Right ventricle myocardium superior (tissue), 1 donor: ENCODE results near the gene ABCC2. TPM values are rescaled to one million over a fixed set of nuclear protein-coding genes. Genes with fewer than 3 reads are reported as not detected.
A peak's percentile ranks its signal among the peaks of the same experiment; 100 is the strongest.

Experiments used
- ATAC-seq: fragments of 200-7000 bp; cut with Tn5 transposase; one replicate; pipeline ENCODE4 v1.9.1; 2020; ENCODE audit warnings: mild to moderate bottlenecking; ENCODE audit not compliant: poor library complexity
- DNase-seq: peaks from one replicate; pipeline ENCODE4 v3.0.0-alpha.2; 2020
- intact Hi-C: fragments of 100-400 bp; cut with DNase I; formaldehyde crosslinking; loops from one replicate; pipeline ENCODE4 v1.11.2; 2022
- total RNA-seq: library from RNA; stranded (reverse); fragmentation: NEBNext Ultra II Directional; extraction: Animal tissue kit (Norgen Biotek cat#: 25700); gene quantifications from one replicate; pipeline ENCODE4 v1.2.1, GENCODE V29; 2021
- donor health status: DM: no; HTN: yes; CAD: no; lungs with severe emphysema.

The ABCC2 gene
- total RNA-seq, 1 donor from 2014 or later: 0.67 TPM

DNA sequence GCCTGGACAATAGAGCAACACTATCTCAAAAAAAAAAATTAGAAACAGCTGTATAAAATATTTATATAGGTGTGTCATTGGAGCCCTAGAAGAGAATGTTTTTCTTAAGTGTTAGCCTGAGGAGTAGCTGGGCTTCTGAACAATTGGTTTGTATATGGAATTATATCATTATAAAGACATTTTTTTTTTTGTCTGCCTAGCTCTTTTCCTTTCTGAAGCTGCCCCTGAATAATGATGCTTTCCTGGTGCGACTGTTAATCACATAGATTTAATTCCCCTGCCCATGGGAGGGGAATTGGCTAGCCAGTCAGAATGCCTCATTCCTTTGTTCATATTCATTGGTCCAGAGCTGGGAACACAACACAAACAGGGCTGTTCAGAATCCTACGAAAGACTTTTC, 13.9 kb upstream of the ABCC2 start:
- DNase-seq (no peak), ATAC-seq (no peak)
- intact Hi-C loops: no loop called here

DNA sequence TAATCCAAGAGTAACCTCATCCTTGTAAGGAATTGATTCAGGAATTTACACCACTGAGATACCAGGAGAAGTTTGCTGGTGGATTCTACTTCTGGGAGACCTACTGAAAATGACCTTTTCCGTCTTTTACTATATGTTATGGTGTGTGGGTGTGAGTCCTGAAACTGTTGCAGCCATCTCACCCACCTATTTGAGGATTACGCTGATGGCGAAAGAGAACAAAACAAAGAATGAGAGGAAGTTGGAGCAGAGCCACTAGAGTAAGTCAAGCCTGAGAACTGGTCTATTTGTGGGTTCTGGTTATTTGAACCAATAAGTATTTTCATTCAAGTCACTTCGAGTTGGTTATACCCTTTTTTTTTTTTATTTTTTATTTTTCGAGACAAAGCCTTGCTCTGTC, 12.7 kb upstream of the ABCC2 start:
- ATAC-seq (no peak), DNase-seq (no peak)
- intact Hi-C loops: no loop called here

- intact Hi-C loops: no loop called here
- ATAC-seq (no peak), DNase-seq (no peak)
Observed at GRCh38 chr10:99770408-99771045, 11.9 kb upstream of the ABCC2 start.

- intact Hi-C loops: no loop called here
- DNase-seq (no peak), ATAC-seq (no peak)
Observed at GRCh38 chr10:99775850-99776249, 6.6 kb upstream of the ABCC2 start.

DNA sequence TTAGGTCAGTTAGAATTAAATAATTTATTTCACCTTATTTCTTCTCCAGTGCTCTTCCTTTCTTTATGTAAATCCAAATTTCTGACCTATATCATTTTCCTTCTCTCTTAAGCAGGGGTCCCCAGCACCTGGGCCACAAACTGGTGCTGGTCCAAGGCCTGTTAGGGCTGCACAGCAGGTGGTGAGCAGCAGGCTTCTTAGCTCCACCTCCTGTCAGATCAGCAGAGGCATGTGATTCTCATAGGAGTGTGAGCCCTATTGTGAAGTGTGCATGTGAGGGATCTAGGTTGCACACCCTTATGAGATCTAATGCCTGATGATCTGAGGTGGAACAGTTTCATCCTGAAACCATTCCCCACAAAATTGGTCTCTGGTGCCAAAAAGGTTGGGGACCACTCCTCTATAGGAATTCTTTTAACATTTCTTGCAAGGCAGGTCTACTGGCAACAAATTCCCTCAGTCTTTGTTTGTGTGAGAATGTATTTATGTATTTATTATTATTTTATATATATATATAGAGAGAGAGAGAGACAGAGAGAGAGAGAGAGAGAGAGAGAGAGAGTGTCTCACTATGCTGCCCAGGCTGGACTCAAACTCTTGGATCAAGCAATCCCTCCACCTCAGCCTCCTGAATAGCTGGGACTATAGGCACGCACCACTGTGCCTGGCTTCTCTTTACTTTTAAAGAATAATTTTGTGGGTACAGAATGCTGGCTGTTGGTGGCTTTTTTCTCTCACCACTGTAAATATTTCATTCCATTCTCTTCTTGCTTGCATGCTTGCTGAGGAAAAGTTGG, 4.3 kb upstream of the ABCC2 start:
- ATAC-seq (no peak), DNase-seq (no peak)
- intact Hi-C loops: no loop called here

DNA sequence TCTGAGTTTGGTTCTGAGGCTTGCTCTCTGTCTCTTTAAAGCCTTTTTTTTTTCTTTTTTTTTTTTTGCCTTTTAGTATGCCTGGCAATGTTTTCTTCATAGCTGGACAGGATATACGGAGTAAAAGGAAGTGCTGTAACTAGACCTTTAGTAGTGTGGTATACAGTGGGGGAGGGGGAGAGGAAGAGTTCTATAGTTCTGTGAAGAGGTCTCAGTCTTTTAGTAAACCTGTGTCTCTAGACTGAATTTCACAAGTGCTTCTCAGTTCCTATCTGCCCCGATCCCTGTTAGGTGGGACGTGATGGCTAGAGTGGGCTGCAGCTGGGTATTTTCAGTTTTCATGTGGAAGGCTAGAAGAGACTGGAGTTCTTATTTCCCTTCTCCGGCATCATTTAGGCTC, 3.1 kb upstream of the ABCC2 start:
- ATAC-seq (no peak), DNase-seq (no peak)
- intact Hi-C loops: no loop called here

DNA sequence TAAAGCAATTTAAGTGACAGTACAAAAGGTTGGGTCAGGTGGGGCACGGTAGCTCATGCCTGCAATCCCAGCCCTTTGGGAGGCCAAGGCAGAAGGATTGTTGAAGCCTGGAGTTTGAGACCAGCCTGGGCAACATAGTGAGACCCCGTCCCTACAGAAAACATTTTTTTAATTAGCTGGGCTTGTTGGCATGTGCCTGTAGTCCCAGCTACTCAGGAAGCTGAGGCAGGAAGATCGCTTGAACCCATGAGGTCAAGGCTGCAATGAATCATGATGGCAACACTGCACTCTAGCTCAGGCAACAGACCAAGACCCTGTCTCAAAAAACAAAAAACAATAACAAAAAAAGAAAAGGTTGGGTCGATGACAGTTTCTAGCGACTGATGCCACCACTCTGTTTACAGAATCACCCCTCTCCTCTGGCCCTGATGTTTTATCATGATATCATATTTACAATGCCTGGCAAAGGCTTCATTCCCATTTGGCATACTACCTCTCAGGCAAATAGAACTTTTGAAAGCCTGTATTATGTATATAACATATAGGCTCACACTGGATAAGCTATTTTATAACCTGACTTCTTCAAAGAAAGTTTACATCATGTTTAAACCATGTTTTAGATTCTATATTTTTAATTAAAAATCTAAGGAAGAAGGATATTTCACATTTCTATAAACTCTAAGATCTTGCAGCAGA, 558 bp upstream of the ABCC2 start:
- DNase-seq: no peak
- intact Hi-C loops: no loop called here
- no peak for ATAC-seq

- no peak for ATAC-seq
- intact Hi-C loops: no loop called here
- DNase-seq: no peak
Observed at GRCh38 chr10:99784016-99784726, 1.7 kb downstream of the ABCC2 start.

DNA sequence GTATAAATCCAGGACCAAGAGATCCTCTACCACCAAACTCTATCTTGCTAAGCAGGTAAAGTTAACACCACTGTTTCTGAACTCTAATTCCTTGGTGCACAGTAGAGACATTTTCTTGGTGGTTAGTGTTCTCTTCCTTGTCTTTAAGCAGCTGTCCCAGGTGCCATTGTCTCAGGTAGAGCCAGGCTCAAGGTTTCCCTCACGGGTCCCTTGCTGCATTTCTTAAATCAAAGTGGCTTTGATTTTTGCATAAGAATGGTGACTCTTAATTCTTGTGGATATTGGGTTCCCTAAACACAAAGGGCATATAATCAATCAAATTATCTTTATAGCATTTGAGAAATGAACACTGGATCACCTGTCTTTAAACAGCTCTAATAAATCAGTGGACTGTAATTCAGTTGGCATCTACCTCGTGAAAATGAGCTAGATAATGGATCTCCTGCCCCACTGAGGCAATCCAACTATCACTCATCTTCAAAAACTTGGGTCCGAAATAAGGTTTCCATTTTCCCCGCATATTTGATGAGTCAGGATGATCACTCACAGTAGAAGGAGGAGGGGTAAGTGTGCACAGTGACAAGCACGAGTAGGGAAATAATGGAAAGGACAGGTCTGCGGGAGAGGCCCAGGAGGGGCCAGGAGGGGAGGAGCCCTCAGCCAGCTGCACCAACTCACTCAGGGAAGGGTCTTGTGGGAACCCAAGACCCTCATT, 2.4 kb downstream of the ABCC2 start:
- ATAC-seq: no peak
- intact Hi-C loops: no loop called here
- DNase-seq: no peak

- no peak for ATAC-seq
- DNase-seq: no peak
- intact Hi-C loops: no loop called here
Observed at GRCh38 chr10:99785646-99786045, 3.2 kb downstream of the ABCC2 start.

GRCh38 chr10:99787311-99787710, 4.9 kb downstream of the ABCC2 start:
- intact Hi-C loops: no loop called here
- DNase-seq: no peak

GRCh38 chr10:99787782-99788445, 5.5 kb downstream of the ABCC2 start:
- intact Hi-C loops: no loop called here
- no peak for ATAC-seq
- no peak for DNase-seq

More at GRCh38 chr10:99787311-99787710, 4.9 kb downstream of the ABCC2 start:
- no peak for ATAC-seq

GRCh38 chr10:99788598-99789256, 6.3 kb downstream of the ABCC2 start:
- intact Hi-C loops: no loop called here
- DNase-seq: no peak
- peak; percentile 89 for ATAC-seq

DNA sequence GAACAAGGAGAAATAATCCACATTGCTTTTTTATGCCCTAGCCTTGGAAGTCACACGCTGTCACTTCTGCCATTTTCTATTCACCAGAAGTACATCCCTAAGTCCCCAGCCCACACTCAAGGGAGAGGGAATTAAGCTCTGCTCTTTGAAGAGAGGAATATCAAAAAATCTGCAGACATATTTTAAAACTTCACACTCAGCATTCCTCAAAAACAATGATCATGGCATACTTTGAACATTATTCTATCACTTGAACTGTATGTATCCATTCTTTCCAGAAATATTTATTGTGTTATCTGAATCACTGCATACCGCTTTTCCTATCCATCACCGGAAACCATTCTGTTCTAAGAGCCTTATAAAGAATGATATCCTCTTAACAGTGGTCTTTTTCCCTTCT, 9.4 kb downstream of the ABCC2 start:
- intact Hi-C loops: no loop called here
- ATAC-seq: no peak
- no peak for DNase-seq

DNA sequence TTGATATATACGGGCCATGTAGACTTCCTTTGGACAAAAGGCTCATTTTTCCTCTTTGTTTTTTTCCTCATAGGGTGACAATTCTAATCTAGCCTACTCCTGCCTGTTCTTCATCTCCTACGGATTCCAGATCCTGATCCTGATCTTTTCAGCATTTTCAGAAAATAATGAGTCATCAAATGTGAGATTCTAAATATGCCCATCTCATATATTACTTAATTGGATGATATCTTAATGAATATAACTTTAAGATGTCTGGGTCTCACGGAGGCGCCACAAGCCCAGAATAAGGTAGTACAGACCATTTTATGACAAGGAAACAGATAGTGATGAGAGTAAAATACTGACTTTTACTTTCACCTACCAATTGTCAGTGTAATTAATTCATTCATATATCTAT, 11.4 kb downstream of the ABCC2 start:
- DNase-seq (no peak), ATAC-seq (no peak)
- intact Hi-C loops: no loop called here

DNA sequence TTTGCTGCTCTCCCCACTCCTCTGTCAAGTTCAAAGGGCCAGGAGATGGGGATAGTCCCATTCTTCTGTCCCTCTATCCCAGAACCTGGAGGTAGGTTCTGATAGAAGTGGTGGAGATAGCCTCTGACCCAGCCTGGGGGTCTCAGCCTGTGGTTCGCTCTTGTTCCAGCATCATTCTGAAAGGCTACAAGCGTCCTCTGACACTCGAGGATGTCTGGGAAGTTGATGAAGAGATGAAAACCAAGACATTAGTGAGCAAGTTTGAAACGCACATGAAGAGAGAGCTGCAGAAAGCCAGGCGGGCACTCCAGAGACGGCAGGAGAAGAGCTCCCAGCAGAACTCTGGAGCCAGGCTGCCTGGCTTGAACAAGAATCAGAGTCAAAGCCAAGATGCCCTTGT, 14.5 kb downstream of the ABCC2 start:
- no peak for ATAC-seq
- intact Hi-C loops: no loop called here
- DNase-seq: no peak

- intact Hi-C loops: no loop called here
- ATAC-seq: no peak
Observed at GRCh38 chr10:99798031-99798430, 15.6 kb downstream of the ABCC2 start.

DNA sequence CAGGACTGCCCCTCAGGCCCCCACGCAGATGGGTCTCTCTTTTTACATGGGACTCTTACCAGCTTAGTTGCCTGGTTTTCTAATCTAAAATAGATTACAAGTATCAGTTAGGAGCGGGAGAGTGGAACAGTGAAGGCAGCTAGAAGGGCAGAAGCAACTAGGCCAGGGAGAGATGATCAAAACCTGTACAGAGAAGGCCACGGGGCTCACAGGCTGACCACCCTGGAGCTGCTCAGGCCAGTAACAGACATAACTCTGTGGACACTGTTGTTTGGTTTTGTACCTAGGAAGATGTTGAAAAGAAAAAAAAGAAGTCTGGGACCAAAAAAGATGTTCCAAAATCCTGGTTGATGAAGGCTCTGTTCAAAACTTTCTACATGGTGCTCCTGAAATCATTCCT, 16.5 kb downstream of the ABCC2 start:
- intact Hi-C loops: no loop called here
- no peak for DNase-seq
- no peak for ATAC-seq

More at GRCh38 chr10:99798031-99798430, 15.6 kb downstream of the ABCC2 start:
- DNase-seq: no peak
